MM.1S (cell line): ENCODE data around the gene HM13.
A peak's percentile ranks its signal among the peaks of the same experiment; 100 is the strongest.
"Not testable (repeated sequence)": the region's sequence is repeated elsewhere in the genome, so short reads cannot be mapped to it uniquely, and the experiment has no call there.

Source experiments
- DNase-seq: peaks from one replicate; pipeline ENCODE4 v3.0.0-alpha.2; 2015
- H2AFZ ChIP-seq: fragments of 300-600 bp; sonication (generic); 2 replicates; pipeline ENCODE4 v1.6.0; 2016; ENCODE audit warnings: antibody characterized with exemption, low read length
- H3F3A ChIP-seq: fragments of 300-600 bp; sonication (generic); 2 replicates; pipeline ENCODE4 v1.6.1; 2016; ENCODE audit warnings: mild to moderate bottlenecking, antibody characterized with exemption, low read length, moderate library complexity, mixed read lengths; ENCODE audit not compliant: insufficient read depth
- H3K27ac ChIP-seq: fragments of 300-600 bp; sonication (generic); 2 replicates; pipeline ENCODE4 v1.5.1; 2016; ENCODE audit warnings: mild to moderate bottlenecking, low read length
- H3K27me3 ChIP-seq: fragments of 300-600 bp; sonication (generic); replicated peaks from 2 replicates; pipeline ENCODE4 v1.6.0; 2016; ENCODE audit warnings: low read length; ENCODE audit not compliant: insufficient read depth
- H3K36me3 ChIP-seq: fragments of 300-600 bp; sonication (generic); replicated peaks from 2 replicates; pipeline ENCODE4 v1.6.1; 2016; ENCODE audit warnings: mild to moderate bottlenecking, low read length, mixed read lengths; ENCODE audit not compliant: insufficient read depth
- H3K4me1 ChIP-seq: fragments of 300-600 bp; sonication (generic); 2 replicates; pipeline ENCODE4 v1.6.1; 2016; ENCODE audit warnings: low read length, mixed read lengths
- H3K4me2 ChIP-seq: fragments of 300-600 bp; sonication (generic); 2 replicates; pipeline ENCODE4 v1.6.0; 2016; ENCODE audit warnings: low read depth, low read length
- H3K4me3 ChIP-seq: fragments of 300-600 bp; sonication (generic); 2 replicates; pipeline ENCODE4 v1.5.1; 2016; ENCODE audit warnings: low read length, mixed read lengths
- H3K79me2 ChIP-seq: fragments of 300-600 bp; sonication (generic); 2 replicates; pipeline ENCODE4 v1.6.1; 2016; ENCODE audit warnings: mixed run types, low read length, mixed read lengths
- H3K9ac ChIP-seq: fragments of 300-600 bp; sonication (generic); 2 replicates; pipeline ENCODE4 v1.6.1; 2016; ENCODE audit warnings: low read length, mixed read lengths
- H3K9me2 ChIP-seq: fragments of 300-600 bp; sonication (generic); replicated peaks from 2 replicates; pipeline ENCODE4 v1.6.1; 2016; ENCODE audit warnings: mild to moderate bottlenecking, low read length, mixed read lengths; ENCODE audit not compliant: insufficient read depth
- H3K9me3 ChIP-seq: fragments of 300-600 bp; sonication (generic); replicated peaks from 2 replicates; pipeline ENCODE4 v1.6.1; 2016; ENCODE audit warnings: mild to moderate bottlenecking, low read length, mixed read lengths; ENCODE audit not compliant: insufficient read depth
- H4K20me1 ChIP-seq: fragments of 300-600 bp; sonication (generic); 2 replicates; pipeline ENCODE4 v1.6.1; 2016; ENCODE audit warnings: mild to moderate bottlenecking, low read length, moderate library complexity, mixed read lengths; ENCODE audit not compliant: insufficient read depth
- CTCF ChIP-seq: fragments of 300-600 bp; sonication (generic); IDR thresholded peaks from 2 replicates; pipeline ENCODE4 v1.5.1; 2016; ENCODE audit warnings: antibody characterized with exemption, low read length, mixed read lengths
- EZH2 ChIP-seq: fragments of 300-600 bp; sonication (generic); optimal IDR thresholded peaks from 2 replicates; pipeline ENCODE3; 2017; ENCODE audit warnings: low read depth, mild to moderate bottlenecking, antibody characterized with exemption, low read length, mixed read lengths
- EZH2phosphoT487 ChIP-seq: fragments of 300-600 bp; sonication (generic); IDR thresholded peaks from 2 replicates; pipeline ENCODE4 v1.6.1; 2018; ENCODE audit warnings: antibody characterized with exemption, low read length

HM13 gene

GRCh38 chr20:31516166-31516565 is 1.9 kb downstream of the HM13 start:
- no peak for TF ChIP-seq EZH2phosphoT487
- TF ChIP-seq EZH2 = no peak
- no peak for TF ChIP-seq CTCF
- peak overlapping the region; percentile 93 for H3K27ac ChIP-seq
- no peak for DNase-seq
- peaks cover 50% of the 10 kb centered on the region for H4K20me1 ChIP-seq
- H3K9ac ChIP-seq = peak overlapping the region; percentile 97
- no peaks in the 10 kb centered on the region for H3K9me3 ChIP-seq
- peaks cover 24% of the 10 kb centered on the region for H3F3A ChIP-seq
- H3K36me3 ChIP-seq = 0 out of 2 replicates have a peak, but pooled peaks cover 6% of the 10 kb centered on the region
- H2AFZ ChIP-seq = no peak overlapping the region
- H3K79me2 ChIP-seq = peaks cover 69% of the 10 kb centered on the region
- H3K9me2 ChIP-seq = no peaks in the 10 kb centered on the region
- peak overlapping the region; percentile 95 for H3K4me3 ChIP-seq
- H3K4me2 ChIP-seq = peak overlapping the region; percentile 98
- peaks cover 28% of the 10 kb centered on the region for H3K4me1 ChIP-seq
- H3K27me3 ChIP-seq = no peaks in the 10 kb centered on the region

- no peak overlapping the region for H2AFZ ChIP-seq
- H4K20me1 ChIP-seq = peaks cover 52% of the 10 kb centered on the region
- no peaks in the 10 kb centered on the region for H3K9me2 ChIP-seq
- 0 out of 2 replicates have a peak, but pooled peaks cover 6% of the 10 kb centered on the region for H3K36me3 ChIP-seq
- H3K4me1 ChIP-seq = peaks cover 29% of the 10 kb centered on the region
- DNase-seq = peak; percentile 79
- H3K4me2 ChIP-seq = peak overlapping the region; percentile 98
- H3K4me3 ChIP-seq = peak overlapping the region; percentile 95
- peaks cover 74% of the 10 kb centered on the region for H3K79me2 ChIP-seq
- H3K9ac ChIP-seq = peak overlapping the region; percentile 97
- no peaks in the 10 kb centered on the region for H3K27me3 ChIP-seq
- H3F3A ChIP-seq = peaks cover 24% of the 10 kb centered on the region
- no peak for TF ChIP-seq EZH2phosphoT487
- no peak for TF ChIP-seq CTCF
- TF ChIP-seq EZH2 = no peak
- no peaks in the 10 kb centered on the region for H3K9me3 ChIP-seq
- H3K27ac ChIP-seq = peak overlapping the region; percentile 93
These were observed 2.4 kb downstream of the HM13 start for GRCh38 chr20:31516651-31517050.

- peaks cover 81% of the 10 kb centered on the region for H3K79me2 ChIP-seq
- H3K9me3 ChIP-seq = no peaks in the 10 kb centered on the region
- 0 out of 2 replicates have a peak, but pooled peaks cover 6% of the 10 kb centered on the region for H3K36me3 ChIP-seq
- peak overlapping the region; percentile 93; the same call in 1 of the 2 replicates for H3K27ac ChIP-seq
- H4K20me1 ChIP-seq = peaks cover 57% of the 10 kb centered on the region
- H2AFZ ChIP-seq = no peak overlapping the region
- H3K9ac ChIP-seq = peak overlapping the region; percentile 97; the same call in 1 of the 2 replicates
- H3F3A ChIP-seq = peaks cover 24% of the 10 kb centered on the region
- peak overlapping the region; percentile 95 for H3K4me3 ChIP-seq
- H3K4me2 ChIP-seq = peak overlapping the region; percentile 98
- H3K4me1 ChIP-seq = peaks cover 29% of the 10 kb centered on the region
- no peaks in the 10 kb centered on the region for H3K27me3 ChIP-seq
- H3K9me2 ChIP-seq = no peaks in the 10 kb centered on the region
- no peak for TF ChIP-seq CTCF
- no peak for DNase-seq
These were observed 3.1 kb downstream of the HM13 start for GRCh38 chr20:31517373-31517772.

- H2AFZ ChIP-seq, DNase-seq, H3K4me3 ChIP-seq, H3K9ac ChIP-seq, H3K27me3 ChIP-seq, H3K27ac ChIP-seq, H3F3A ChIP-seq, H3K4me2 ChIP-seq, H3K9me2 ChIP-seq, H3K9me3 ChIP-seq: not testable (repeated sequence)
- Histone ChIP-seq H3K4me1 (peaks cover 25% of the 10 kb centered on the region), H3K36me3 (peaks cover 11% of the 10 kb centered on the region; the same call in 1 of the 2 replicates), H4K20me1 (peaks cover 72% of the 10 kb centered on the region), H3K79me2 (peaks cover 99% of the 10 kb centered on the region)
These were observed 7.0 kb downstream of the HM13 start for GRCh38 chr20:31521267-31521666.
